Glomerular visceral epithelial cell (primary cell): Measurements from ENCODE around the gene LGR4.
A peak's percentile ranks its signal among the peaks of the same experiment; 100 is the strongest.
"Not testable (repeated sequence)": the region's sequence is repeated elsewhere in the genome, so short reads cannot be mapped to it uniquely, and the experiment has no call there.

Experiments
- DNase-seq: peaks from one replicate; pipeline ENCODE4 v3.0.0-alpha.2; 2016; ENCODE audit errors: extremely low spot score

LGR4 gene

GRCh38 chr11:27348340-27348873 lies 124.2 kb downstream of the LGR4 start:
- DNase-seq = no peak

DNA sequence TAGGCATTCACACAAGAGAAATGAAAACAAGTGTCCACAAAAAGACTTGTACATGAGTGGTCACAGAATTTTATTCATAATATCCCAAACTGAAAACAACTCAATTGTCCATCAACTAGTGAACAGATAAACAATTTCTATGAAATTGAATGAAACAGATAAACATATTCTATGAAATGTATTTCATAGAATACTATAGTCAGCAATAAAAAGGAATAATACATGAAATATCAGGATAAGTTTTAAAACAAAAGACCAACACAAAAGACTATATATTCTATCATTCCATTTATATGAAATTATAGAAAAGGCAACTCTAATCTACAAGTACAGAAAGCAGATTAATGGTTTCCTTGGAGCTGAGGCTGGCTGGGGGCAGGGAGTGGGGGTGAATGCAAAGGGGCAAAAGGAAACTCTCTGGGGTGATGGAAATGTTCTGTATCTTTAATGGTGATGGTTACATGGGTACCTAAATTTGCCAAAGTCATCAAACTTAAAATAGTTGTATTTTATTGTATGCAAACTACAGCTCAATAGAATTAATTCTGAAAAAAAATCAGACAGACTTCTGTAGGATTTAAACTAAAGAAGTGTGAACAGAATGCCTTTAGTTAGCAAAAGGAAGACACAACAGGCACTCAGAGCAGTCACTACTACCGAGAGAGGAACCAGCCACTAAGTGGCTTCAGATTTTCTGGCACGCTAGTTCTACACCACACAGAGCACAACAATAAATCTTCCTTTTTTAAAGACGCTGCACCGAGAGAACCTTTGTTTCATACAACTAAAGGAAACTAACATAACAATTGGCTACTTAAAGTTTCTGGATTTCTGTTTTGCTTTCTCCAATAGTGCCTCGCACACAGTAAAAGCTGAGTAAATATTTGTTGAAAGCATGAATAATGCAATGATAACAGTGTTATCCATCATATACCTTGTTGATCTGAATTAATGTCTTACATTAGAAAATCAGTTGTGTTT lies 124.9 kb downstream of the LGR4 start:
- DNase-seq = no peak

GRCh38 chr11:27339941-27340340 lies 132.6 kb downstream of the LGR4 start:
- no peak for DNase-seq

DNA sequence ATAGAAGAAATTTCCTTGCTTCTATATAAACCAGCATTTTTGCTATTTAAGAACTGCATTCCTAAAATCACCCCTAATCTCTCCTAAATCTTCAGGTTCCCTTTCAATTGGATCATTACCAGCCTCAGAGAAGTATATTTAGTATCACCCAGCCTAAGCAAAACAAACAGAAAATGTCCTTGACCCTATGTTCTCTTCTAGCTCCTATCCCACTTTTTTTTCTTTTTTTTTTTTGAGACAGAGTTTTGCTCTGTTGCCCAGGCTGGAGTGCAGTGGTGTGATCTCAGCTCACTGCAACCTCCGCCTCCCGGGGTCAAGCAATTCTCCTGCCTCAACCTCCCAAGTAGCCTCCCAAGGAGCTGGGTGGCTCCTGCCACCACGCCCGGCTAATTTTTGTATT lies 137.8 kb downstream of the LGR4 start:
- DNase-seq = not testable (repeated sequence)

DNA sequence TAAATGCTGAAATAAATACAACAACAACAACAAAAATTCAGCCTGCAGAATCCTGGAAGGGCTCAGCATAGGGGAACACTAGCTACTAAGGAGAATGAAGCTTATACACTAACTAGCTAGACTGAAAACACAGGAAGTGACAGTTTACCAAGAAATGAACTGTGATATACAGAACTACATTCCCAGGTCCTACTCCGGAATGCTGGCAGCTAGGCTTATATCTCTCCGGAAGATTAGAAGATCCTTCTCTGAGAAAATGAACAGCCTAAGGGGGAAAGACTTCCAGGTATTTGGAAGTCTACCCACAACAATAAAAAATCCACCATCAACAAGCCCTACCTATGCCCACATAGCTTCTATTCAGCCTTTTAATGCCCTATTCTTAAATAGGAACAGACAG lies 140.6 kb downstream of the LGR4 start:
- DNase-seq = peak; percentile 4

DNA sequence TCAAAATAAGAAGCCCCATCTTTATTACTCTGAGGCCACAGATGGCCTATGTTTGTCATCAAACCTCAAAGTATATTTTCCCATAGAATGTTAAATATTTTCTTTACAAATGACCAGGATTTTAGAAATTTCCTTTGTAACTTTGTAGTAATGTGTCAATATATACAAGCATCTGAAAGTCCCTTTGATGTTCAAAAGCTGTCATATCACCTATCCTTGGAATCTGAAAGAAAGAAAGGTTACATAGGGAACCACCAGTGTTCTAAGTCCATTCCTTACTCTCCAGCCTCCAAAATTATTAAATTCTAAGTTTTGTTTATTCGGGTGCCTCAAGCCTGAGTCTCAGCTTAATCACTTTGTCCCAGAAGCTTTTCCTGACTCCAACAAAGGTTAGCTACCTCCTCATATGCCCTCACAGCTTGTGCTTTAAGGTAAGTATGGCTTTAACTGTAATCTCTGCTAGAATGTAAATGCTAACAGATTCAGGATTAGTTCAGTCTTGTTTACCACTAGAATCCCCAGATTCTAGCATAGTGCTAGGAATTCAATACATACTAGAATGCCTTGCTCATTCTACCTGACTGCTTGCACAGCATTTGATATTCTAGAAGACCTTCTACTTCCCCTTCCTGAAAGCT lies 141.8 kb downstream of the LGR4 start:
- DNase-seq = no peak

DNA sequence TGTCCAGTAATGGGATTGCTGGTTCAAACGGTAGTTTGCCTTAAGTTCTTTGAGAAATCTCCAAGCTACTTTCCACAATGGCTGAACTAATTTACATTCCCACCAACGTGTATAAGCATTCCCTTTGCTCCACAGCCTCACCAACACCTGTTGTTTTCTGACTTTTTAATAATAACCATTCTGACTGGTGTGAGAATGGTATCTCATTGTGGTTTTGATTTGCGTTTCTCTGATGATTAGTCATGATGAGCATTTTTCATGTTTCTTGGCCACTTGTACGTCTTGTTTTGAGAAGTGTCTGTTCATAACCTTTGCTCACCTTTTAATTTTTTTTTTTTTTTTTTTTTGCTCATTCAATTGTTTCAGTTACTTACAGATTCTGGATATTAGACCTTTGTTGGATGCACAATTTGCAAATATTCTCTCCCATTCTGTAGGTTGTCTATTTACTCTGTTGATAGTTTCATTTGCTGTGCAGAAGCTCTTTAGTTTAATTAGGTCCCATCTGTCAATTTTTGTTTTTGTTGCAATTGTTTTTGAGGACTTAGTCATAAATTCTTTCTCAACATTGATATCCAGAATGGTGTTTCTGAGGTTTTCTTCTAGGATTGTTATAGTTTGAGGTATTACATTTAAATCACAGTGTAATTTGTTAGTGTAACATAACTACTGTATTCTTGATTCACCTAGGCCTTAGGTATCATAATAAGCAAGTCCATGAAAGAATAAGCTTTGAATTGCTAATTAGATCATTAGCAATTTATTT lies 142.5 kb downstream of the LGR4 start:
- DNase-seq = peak; percentile 2

- no peak for DNase-seq
These were observed 144.0 kb downstream of the LGR4 start for GRCh38 chr11:27328614-27329013.

DNA sequence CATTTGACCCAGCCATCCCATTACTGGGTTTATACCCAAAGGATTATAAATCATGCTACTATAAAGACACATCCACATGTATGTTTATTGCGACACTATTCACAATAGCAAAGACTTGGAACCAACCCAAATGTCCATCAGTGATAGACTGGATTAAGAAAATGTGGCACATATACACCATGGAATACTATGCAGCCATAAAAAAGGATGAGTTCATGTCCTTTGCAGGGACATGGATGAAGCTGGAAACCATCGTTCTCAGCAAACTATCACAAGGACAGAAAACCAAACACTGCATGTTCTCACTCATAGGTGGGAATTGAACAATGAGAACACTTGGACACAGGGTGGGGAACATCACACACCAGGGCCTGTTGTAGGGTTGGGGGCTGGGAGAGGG lies 145.5 kb downstream of the LGR4 start:
- DNase-seq = not testable (repeated sequence)

- not testable (repeated sequence) for DNase-seq
These were observed 150.4 kb downstream of the LGR4 start for GRCh38 chr11:27322196-27322595.

DNA sequence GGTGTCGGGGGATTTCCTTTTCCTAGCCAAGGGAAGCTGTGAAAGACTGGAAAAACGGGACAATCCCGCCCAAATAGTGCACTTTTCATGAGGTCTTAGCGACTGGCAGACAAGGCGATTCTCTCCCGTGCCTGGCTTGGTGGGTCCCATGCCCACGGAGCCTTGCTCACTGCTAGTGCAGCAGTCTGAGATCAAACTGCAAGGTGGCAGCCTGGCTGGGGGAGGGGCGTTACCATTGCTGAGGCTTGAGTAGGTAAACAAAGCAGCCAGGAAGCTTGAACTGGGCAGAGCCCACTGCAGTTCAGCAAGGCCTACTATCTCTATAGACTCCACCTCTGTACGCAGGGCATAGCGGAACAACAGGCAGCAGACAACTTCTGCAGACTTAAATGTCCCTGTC lies 151.2 kb downstream of the LGR4 start:
- not testable (repeated sequence) for DNase-seq

GRCh38 chr11:27319072-27319471 lies 153.5 kb downstream of the LGR4 start:
- peak; percentile 23 for DNase-seq

- DNase-seq = peak; percentile 33
These were observed 154.8 kb downstream of the LGR4 start for GRCh38 chr11:27317751-27318150.
